Measurements from ENCODE around the gene DMD.

DNA sequence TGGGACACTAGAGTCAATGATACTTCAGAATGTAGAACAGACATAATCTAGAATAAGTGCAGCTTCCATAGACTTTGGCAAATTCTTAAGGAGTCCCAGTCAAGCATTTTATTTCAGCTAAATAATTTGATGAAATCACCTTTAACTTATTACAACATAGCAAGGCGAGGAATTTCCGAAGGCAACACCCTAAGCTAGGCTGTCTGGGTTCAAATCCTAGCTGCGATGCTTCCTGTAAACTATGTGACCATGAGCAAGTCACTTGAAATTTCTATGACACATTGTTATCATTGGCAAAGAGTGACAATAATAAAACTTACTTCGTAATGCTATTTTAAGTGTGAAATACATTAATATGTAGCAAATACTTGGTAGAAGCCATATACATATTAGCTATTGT, 679.1 kb downstream of the DMD start:
- TF ChIP-seq POLR2A (IDR thresholded peaks at IDR 0.05) = no peak
- TF ChIP-seq, protein P1, sequence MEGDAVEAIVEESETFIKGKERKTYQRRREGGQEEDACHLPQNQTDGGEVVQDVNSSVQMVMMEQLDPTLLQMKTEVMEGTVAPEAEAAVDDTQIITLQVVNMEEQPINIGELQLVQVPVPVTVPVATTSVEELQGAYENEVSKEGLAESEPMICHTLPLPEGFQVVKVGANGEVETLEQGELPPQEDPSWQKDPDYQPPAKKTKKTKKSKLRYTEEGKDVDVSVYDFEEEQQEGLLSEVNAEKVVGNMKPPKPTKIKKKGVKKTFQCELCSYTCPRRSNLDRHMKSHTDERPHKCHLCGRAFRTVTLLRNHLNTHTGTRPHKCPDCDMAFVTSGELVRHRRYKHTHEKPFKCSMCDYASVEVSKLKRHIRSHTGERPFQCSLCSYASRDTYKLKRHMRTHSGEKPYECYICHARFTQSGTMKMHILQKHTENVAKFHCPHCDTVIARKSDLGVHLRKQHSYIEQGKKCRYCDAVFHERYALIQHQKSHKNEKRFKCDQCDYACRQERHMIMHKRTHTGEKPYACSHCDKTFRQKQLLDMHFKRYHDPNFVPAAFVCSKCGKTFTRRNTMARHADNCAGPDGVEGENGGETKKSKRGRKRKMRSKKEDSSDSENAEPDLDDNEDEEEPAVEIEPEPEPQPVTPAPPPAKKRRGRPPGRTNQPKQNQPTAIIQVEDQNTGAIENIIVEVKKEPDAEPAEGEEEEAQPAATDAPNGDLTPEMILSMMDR (IDR thresholded peaks at IDR 0.05) = no peak
- TF ChIP-seq EP300 (IDR thresholded peaks at IDR 0.05) = no peak
- no peak for TF ChIP-seq POLR2AphosphoS5 (IDR thresholded peaks at IDR 0.05)
